ENCODE measurements around the gene IGF2BP2.

IGF2BP2 gene

DNA sequence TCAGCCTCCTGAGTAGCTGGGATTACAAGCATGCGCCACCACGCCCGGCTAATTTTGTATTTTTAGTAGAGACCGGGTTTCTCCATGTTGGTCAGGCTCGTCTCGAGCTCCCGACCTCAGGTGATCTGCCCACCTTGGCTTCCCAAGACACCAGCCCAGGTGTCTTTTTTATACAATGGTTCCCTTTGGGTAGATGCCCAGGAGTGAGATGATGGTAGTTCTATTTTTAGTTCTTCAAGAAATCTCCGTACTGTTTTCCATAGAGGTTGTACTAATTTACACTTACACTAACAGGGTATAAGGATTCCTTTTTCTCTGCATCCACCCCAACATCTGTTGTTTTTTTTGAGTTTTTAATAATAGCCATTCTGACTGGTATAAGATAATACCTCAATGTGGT lies 94.3 kb downstream of the IGF2BP2 start:
- no peak for DNase-seq

DNA sequence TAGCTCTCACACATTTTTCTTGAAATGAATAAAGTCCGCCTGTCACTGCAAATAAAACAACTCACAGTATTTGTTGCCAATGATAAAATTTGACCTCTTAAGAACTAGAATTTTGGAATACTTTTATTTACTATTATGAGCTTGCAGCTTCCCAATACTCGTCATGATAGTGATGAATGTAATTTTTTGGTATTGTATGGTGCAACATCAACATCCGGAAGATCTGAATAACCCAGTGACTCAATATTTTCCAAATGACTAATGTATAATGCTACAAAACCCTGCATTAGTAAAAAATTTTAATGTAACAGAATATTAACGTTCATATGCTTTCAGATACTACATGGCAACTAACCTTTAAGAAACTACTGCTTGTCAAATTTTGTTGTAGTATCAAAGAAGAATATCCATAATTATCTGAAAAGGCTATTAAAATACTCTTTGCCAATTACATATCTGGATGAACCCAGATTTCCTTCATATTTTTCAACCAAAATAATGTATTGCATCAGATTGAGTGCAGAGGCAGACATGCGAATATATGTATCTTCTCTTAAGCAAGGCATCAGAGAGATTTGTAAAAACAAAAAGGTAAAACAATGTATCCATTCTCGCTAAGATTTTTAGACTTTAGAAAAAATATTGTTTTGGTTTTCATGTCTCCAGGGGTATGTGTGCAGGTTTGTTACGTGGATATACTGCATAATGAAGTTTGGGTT lies 95.3 kb downstream of the IGF2BP2 start:
- no peak for DNase-seq

DNA sequence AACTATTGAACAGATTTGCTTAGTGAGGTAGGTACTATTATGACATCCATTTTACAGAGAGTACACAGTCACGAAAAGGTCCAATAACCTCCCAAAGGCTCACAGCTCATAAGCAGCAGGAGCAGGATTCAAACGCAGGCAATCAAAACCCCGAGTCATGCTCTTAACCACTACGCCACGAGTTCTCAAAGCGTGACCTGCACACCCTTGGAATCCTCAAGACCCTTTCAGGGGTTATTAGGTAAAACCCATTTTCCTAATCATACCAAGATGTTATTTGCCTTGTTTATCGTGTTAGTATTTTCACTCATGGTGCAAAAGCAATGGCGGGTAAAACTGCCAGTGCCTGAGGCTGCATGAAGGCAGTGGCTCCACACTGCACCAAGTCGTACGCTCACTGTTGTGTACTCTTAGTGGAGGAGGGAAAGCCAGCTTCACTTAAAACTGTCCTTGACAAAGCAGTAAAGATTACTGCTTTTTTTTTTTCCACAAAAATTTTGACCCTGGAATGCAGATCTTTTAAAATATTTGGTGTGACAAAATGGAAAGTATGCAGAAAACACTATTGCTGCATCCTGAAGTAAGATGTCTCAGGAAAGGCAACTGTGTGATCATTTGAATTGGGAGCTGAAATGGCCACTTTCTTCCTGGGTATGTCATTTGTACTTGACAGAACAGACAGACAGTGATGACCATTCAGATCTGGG lies 96.1 kb downstream of the IGF2BP2 start:
- DNase-seq, result no peak

DNA sequence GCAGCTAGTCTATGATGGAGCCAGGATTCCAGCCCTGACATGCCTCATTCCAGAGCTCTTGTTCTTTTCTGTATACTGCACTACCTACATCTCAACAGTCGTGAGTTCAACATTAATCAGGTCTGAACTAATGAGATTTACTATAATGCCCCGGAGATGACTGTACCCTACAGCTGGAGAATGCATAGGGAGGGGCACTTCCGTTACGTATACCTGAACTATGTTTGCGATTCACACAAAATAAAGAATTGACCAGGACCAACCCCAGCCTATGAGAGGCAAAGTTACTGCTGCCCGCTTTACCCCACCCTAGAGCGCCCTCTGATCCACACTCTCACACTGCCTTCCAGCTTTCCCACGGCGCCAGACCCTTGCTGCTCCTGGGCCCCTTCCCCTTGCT lies 97.0 kb downstream of the IGF2BP2 start:
- no peak for DNase-seq

DNA sequence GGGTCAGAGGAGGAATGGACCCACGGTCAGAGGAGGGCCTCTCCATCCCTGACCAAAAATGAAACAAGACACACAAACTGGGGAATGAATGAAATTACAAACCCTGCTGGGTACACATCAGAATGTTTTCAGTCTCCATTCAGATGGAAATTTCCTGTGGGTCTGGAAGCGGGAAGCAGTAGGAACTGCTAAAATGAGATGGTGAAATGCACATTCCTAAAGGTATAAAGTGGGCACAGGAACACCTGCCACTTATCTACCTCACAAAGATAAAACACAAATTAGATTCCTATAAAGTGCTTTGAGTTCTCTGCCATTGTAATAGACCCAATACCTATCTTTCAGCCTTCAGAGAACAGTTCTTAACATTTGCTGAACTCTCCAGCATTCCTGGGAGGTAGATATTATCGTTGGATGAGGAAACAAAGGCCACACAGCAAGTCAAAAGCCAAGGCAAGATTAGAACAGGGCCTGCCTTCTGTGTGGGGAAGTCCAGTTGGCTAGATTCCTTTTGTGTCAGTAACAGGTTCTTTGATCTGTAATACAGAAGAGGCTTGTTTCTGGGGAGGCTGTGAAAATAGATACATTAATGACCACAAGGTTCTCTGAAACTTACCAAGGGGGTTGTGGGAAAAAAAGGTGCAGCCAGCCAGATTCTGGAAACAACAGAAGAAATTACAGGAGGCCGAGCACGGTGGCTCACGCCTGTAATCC lies 98.4 kb downstream of the IGF2BP2 start:
- DNase-seq, result no peak

DNA sequence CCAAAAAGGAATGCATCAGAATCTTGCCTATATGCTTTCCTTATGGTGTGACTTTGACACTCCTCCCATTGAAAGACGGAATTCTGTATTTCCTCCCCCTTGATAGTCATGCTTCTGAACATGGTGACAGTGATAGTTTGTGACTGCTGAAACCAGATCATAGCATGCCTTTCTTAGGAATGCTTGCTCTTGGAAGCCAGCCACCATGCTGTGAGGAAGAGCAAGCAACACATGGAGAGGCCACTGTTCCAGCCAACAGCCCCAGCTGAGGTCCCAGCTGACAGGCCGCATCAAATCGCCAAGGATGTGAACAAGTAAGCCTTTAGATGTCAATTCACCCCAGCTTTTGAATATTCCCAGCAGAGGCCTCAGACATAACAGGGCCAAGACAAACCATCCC lies 100.1 kb downstream of the IGF2BP2 start:
- peak; percentile 82 for DNase-seq

DNA sequence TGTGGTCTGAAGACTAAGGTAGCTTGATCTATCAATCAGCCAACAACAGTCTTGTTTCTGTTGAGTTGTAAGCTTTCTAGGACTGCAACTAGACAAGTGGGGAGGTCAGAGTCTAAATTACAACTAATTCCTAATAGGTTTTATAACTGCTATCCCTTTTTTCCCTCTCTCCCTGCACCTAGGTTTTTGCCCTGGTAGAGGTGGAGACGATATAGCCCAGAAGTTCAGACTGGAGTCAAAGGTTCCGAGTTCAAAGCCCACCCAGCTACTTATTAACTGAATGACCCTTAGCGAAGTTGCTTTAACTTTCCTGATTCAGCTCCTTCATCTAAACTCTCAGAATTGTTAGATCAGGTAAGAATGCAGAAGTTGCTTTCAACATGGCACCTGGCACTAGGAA lies 100.6 kb downstream of the IGF2BP2 start:
- no peak for DNase-seq

DNA sequence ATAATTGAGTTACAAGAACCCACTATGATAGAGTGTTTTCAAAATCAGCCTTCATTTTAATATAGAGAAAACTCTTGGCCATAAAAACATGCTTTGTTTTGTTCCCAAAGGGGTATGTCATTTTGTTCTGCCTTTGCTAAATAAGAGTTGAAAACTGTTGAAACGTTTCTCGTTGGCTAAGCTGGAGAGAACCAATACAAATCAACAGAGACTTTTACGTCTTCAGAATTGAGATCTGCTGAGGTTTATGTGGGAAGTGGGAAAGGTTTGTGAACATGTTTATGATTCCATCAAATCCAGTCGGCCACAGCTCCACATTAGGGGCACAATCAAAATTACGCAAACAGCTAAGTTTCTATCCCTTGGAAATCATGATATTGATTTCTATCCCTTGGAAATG lies 102.0 kb downstream of the IGF2BP2 start:
- no peak for DNase-seq

DNA sequence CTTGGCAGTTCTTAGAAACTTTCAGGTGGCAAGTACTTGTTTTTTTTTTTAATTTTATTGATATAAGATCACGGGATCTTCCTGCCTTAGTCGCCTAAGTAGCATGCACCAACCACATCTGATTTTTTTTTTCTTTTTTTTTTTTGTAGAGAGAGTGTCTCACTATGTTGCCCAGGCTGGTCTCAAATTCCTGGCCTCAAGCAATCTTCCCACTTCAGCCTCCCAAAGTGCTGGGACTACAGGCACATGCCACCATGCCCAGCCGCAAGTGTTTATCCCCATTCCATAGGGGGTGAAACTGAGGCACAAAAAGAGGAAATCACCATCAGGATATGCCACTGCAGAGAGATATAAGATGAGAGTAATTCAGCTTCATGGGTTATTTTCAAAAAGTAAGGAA lies 102.9 kb downstream of the IGF2BP2 start:
- DNase-seq, result no peak

DNA sequence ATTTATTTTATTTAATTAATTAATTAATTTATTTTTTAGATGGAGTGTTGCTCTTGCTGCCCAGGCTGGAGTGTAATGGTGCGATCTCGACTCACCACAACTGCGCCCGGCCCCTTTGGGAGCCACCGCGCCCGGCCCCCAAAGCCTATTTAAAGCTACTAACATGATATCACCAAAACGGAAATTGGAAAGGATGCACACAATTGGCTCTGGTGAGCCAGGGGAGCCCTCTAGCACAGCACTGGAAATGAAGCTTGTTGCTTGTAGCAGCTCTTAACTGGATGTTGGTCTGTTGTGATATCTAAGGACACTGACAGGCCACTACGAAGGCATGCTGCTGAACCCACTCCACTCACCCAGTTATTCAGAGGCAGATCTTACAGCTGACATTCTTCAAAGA lies 104.5 kb downstream of the IGF2BP2 start:
- no peak for DNase-seq

DNA sequence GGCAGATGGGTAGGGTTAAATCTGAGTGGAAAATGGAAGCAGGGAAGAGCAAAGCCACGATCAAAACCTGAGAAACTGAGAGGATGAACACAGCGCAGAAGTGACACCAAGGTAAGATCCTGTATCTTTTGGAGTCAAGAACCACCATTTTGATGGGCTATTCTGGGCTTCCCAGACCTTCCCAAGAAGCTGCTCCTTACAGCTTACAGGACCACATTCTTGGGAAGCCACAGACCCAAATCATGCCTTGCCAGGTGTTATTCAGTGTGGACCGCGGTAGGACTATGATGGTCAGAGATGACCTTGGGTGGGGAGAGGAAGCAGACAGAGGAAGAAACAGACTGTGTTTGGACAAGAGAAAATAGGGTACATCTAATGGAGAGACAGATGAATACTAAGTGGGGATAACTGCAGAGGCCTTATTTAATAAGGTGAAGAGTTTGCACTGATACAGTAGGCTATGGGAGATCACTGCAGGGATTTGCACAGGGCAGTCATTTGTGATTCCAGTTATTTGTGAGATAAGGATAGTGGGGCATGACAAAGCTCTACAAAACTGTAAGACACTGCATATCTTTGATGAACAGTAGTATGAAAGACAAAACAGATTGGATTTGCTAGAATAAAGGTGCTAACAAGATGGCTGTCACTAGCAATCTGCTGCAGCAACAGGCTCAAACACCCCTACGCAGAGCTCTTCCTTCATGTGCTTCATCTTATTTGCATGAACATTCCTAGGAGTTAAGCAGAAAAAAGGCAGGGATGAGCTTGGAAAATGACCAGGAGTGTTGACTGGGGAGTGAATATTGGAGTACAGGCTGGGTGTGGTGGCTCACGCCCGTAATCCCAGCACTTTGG lies 105.9 kb downstream of the IGF2BP2 start:
- DNase-seq, result no peak

DNA sequence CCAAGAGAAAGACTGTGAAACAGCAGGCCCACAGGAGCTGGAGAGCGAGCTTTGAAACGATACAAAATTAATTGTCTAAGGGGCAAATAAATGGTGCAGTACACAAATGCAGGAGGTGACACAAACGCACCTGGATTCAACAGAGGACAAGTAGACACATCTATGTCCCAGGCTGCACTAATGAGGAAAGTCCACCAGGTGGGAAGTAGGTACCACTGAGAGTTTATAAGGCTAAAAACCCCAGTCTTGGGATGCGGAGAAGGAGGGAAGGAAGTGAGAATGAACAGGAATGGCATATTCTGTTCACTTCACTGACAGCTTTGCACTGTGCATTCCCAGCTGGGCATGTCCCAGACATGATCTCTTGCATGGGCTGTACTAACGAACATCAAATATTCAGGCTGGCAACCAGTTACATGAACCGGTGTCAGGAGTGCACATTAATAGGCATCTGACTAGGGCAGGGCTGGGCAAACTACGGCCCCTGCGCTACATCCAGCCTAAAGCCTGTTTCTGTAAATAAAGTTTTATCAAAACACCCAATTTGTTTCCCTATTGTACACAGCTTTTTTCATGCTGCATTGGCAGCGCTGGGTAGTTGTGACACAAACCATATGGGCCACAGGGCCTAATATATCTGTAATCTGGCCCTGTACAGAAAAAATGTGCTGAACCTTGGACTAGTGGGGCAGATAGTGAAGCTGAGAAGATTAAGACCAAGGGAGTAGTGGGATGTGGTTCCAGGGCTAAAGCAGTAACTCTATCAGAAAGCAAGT lies 107.0 kb downstream of the IGF2BP2 start:
- no peak for DNase-seq

DNA sequence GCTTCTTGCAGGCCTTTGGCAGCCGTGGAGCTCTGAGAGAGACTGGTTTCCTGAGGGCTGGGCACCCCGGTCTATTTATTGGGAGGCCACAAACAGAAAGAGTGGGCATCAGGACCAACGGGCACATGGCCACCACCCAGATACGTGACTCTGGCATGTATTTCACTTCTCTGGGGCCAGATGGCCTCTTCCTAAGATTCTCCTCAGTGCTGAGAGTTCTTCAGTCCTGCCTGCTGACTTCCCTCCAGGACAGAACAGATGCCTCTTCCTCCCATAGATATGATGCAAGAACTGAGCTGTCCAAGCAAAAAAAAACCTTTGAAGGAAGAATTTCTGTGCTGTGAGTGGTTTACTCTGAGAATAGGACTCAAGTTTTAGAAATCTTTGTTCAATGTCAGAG lies 107.7 kb downstream of the IGF2BP2 start:
- no peak for DNase-seq

DNA sequence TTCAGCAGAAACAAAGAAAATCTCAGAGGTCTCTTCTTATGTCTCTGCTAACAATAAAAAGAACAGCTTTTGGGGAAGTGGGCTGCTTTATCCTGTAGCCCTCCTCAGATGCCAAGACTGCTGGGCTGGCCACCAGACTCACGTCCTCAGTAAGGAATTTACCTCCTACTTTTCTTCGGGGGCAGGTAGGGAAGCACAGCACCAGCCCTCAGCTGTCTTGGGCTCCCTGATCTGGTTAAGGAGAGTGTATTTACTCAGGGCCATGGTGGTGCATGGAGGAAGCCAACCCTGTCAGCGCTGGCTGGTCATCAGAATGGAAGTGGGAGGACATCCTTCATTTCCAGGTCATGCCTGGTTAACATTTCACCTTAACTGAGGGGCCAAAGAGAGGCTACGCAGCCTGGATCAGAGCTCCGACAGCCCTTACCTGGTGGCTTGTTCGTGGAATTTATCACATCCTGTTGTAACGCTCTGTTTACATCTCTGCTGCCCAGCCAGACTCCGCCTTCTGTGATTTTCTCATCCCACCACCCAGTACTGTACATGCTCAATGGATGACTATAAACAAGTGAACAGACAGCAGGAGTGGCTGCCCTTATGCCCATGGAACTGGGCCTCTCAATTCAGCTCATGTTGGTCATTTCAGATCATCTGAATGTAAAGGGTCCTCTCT lies 108.3 kb downstream of the IGF2BP2 start:
- no peak for DNase-seq

DNA sequence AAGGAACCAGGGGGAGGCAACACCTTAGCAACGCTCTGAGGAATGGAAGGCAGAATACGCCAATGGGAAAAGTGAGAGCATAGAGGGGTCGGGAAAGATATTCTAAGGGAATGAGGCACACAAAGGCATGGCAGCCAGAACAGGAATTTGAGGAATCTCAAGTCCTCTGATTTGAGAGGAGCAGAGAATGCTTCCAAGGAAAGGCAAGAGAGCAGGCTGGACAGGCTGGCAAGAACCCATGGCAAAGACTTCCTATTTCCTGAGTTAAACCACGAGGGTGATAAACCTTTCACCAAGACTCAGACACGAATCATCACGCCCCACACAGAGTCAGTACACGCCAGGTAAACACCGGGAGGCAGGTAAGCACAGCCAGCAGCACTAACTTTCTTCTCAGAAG lies 109.8 kb downstream of the IGF2BP2 start:
- DNase-seq, result no peak

DNA sequence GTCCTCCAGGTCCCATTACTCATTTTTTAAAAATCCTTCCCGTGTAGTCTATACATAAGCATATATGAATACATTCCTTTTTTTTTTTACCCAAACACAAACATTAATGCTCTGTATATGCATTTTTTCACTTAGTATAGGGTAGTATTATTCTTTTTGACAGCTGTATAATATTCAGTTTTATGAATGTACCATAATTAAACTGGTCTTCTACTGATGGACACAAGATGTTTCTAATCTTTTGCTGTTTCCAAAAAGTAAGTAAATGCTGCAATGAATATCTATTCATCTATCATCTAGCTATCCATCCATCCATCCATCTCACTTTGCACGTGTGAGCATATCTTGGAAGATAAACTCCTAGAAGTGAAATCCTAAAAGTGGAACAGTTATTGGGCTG lies 110.8 kb downstream of the IGF2BP2 start:
- no peak for DNase-seq

DNA sequence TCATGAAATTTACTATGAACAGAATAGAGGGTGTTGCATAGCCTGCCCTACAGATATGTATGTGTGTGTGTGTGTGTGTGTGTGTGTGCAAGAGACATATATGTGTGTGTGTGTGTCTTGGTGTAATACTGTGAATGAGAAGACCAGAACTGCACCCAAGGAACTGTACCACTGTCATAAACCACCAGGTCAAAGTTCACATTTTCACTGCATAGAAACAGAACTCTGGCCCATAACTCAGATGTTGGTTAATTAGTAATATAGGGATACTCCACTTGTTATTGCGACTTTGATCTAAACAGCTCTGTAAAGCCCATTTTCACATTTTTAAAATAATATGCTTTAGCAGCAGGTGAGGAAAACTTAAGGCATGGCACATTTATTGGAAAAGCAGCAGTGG lies 111.8 kb downstream of the IGF2BP2 start:
- DNase-seq, result no peak

DNA sequence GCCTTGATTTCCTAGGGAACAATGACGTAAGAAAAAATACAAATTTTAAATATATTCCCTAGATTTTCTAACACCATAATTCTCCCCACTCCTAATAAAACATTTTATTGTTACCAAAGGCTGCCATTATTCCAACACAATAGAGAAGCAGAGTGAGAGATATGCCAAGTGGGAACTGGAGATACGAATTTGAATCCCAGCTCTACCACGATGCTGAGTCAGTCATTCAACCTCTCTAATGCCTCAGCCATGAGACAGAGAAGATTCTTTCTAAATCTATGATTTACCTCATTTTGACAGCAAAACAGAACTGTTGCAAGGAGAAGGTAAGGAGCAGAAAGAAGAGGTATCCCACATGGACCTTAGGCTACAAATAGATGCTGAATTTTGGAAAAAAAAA lies 112.5 kb downstream of the IGF2BP2 start:
- DNase-seq, result no peak

DNA sequence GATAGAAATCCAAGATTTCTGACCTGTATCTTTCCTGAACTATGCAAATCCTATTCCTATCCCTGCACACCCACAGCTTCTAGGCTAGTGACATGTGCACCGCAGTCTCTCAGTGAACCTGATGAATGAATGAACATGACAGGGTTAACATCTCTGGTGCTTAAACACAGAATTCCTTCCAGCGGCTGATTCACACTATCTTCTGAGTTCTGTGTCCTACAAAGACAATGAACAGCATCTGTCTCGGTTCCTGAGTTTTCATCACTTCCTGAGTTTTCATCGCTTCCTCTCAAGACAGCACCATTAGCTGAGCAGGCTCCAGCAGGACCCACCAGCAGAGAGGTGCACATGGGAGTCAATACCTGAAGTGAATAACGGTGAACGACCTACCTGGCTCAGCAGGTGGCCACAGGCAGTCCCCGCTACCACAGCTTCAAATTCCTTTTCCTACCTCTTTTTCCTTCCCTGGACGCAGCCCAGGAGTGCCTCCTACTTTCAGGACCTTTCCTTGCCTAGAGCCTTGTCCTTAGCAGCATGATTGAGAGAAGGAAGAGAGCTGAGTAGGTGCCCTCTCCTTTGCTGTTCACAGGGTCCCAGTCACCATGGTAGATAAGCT lies 113.5 kb downstream of the IGF2BP2 start:
- no peak for DNase-seq

DNA sequence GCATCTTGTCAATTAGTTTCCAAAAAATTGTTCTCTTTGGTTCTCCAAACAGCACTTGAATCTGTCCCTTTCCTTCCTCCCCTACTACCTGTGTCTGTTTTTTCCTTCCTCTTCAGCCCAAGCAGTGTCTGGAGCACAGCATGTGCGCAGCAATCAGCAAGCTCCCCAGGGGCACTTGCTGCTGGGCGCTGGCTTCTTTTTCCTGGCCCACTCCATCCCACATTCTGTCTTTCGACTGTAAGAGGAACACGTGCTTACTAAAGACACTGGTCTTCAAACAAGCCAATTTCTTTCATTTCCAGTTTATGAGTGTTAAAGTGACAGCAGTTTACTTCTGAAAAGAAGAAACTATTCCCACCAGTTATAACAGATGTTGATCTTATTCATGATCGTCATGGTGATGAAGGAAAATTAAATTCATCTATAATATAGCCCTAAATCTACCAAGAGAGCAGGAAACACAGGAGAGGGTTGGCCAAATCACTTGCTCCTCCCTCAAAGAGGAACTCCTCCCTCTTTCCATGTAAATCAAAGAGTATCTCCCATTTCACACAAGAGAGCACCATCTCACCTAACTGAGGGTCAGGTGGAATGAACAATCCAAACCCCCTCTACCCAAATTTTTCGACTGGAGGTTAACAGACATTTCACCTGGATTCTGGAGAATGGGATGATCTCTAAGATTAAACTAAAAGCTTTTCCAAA lies 115.4 kb downstream of the IGF2BP2 start:
- DNase-seq, result no peak

DNA sequence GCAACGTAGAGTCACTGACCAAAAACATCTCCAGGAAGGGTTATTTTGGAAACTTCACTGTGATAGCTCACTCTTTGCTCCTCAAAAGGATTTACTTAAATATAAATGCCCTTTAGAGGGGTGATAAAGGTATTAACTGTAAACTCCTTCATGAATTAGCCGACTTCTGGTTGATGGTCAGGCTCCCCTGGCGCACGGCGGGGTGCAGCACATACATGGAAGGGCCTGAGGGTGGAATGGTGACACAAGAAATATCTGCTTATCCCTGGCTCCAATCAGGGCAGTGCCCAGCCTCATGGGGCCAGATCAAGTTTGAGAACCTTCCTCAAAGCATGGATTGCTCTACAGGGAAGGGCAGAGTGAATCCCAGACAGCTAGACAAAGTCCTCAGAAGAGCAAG lies 116.5 kb downstream of the IGF2BP2 start:
- DNase-seq, result no peak

All from right hindlimb (tissue), 1 donor.